H1 (cell line): ENCODE data around the gene OBSL1. TPM values are rescaled to one million over a fixed set of nuclear protein-coding genes. Genes with fewer than 3 reads are reported as not detected.
A peak's percentile ranks its signal among the peaks of the same experiment; 100 is the strongest.

ENCODE experiments used
- CTCF ChIA-PET: fragments of 300-600 bp; sonication (Branson Sonifier 250); formaldehyde crosslinking; loops from one replicate; lab custom pipeline; 2021; ENCODE audit not compliant: partially characterized antibody; lab: Charles Lee
- POLR2A ChIA-PET: fragments of 300-600 bp; sonication (Branson Sonifier 250); formaldehyde crosslinking; loops from one replicate; lab custom pipeline; 2021; ENCODE audit warnings: inconsistent platforms; ENCODE audit not compliant: partially characterized antibody; lab: Charles Lee
- DNase-seq, 2 experiments: peaks; one replicate each; pipeline versions ENCODE4 v3.0.0 to v3.0.0-alpha.2; 2010 to 2022; ENCODE audit warnings: low spot score in 2 of 2, low read depth in 1 of 2, mixed read lengths in 1 of 2
- FAIRE-seq: peaks from 2 replicates; lab custom pipeline; 2011; peaks lifted over from hg19 to GRCh38; lab: Jason Lieb, UNC
- H2AFZ ChIP-seq: 2 replicates; pipeline ENCODE4 v1.8.1; 2012; ENCODE audit warnings: low read length, inconsistent platforms
- H2AK5ac ChIP-seq: 2 replicates; pipeline ENCODE4 v1.6.1; 2013; ENCODE audit warnings: low read depth, low read length
- H2BK120ac ChIP-seq: replicated peaks from 2 replicates; pipeline ENCODE3; 2013; ENCODE audit warnings: low read depth, low read length, inconsistent platforms
- H2BK12ac ChIP-seq: 2 replicates; pipeline ENCODE4 v1.6.1; 2013; ENCODE audit warnings: low read depth, low read length
- H2BK15ac ChIP-seq: 2 replicates; pipeline ENCODE4 v1.6.1; 2013; ENCODE audit warnings: low read length
- H2BK20ac ChIP-seq: 2 replicates; pipeline ENCODE4 v1.6.1; 2013; ENCODE audit warnings: low read length
- H2BK5ac ChIP-seq: 2 replicates; pipeline ENCODE4 v1.6.1; 2013; ENCODE audit warnings: low read depth, low read length
- H3K14ac ChIP-seq: 2 replicates; pipeline ENCODE4 v1.6.1; 2013; ENCODE audit warnings: inconsistent platforms; ENCODE audit not compliant: insufficient read length
- H3K18ac ChIP-seq: 2 replicates; pipeline ENCODE4 v1.6.1; 2013; ENCODE audit warnings: low read length; ENCODE audit errors: extremely low read depth
- H3K23ac ChIP-seq: 2 replicates; pipeline ENCODE4 v1.6.1; 2013; ENCODE audit warnings: inconsistent platforms; ENCODE audit not compliant: insufficient read length
- H3K23me2 ChIP-seq: 2 replicates; pipeline ENCODE4 v1.6.1; 2013; ENCODE audit warnings: low read depth, low read length
- H3K27ac ChIP-seq: 2 replicates; pipeline ENCODE4 v1.6.1; 2011; ENCODE audit warnings: low read depth, low read length, inconsistent platforms
- H3K27me3 ChIP-seq, 4 experiments: replicated peaks in 1 of 4; 1 replicate in 1 of 4; 2 replicates in 3 of 4; pipeline versions ENCODE4 v1.6.1 to v1.8.1; 2011 to 2013; ENCODE audit warnings: low read length in 3 of 4, mild to moderate bottlenecking in 3 of 4, inconsistent platforms in 2 of 4, mixed read lengths in 2 of 4, moderate library complexity in 1 of 4; ENCODE audit not compliant: control insufficient read depth in 3 of 4, insufficient read depth in 3 of 4; ENCODE audit errors: extremely low read depth in 1 of 4
- H3K36me3 ChIP-seq, 4 experiments: 2 replicates each; pipeline versions ENCODE4 v1.6.1 to v1.8.1; 2011 to 2013; ENCODE audit warnings: mild to moderate bottlenecking in 4 of 4, low read length in 3 of 4, moderate library complexity in 2 of 4, control low read depth in 1 of 4, inconsistent platforms in 1 of 4; ENCODE audit not compliant: insufficient read depth in 4 of 4, control insufficient read depth in 2 of 4
- H3K4ac ChIP-seq: replicated peaks from 2 replicates; pipeline ENCODE3; 2013; ENCODE audit warnings: low read length, low read depth, mixed read lengths, inconsistent platforms; ENCODE audit not compliant: insufficient read length
- H3K4me1 ChIP-seq, 4 experiments: replicated peaks in 1 of 4; 1 replicate in 1 of 4; 2 replicates in 3 of 4; pipeline versions ENCODE4 v1.6.1 to v1.8.1; 2011 to 2013; ENCODE audit warnings: low read length in 3 of 4, inconsistent platforms in 2 of 4, mixed read lengths in 1 of 4; ENCODE audit not compliant: insufficient read depth in 4 of 4, control insufficient read depth in 3 of 4
- H3K4me2 ChIP-seq, 2 experiments: 2 replicates each; pipeline versions ENCODE4 v1.6.1 to v1.8.1; 2011 to 2013; ENCODE audit warnings: low read depth in 2 of 2, low read length in 2 of 2, control low read depth in 1 of 2, inconsistent platforms in 1 of 2, mild to moderate bottlenecking in 1 of 2; ENCODE audit not compliant: insufficient read depth in 1 of 2
- H3K4me3 ChIP-seq, 4 experiments: fragments of 200-600, 300-600 bp in 1 of 4; sonication (generic), shearing (Covaris generic), sonication (Bioruptor Twin) in 1 of 4; 2 replicates each; pipeline versions ENCODE4 v1.5.1 to v1.8.1; 2011 to 2016; ENCODE audit warnings: low read length in 4 of 4, low read depth in 3 of 4, control low read depth in 2 of 4, inconsistent platforms in 2 of 4, mild to moderate bottlenecking in 2 of 4, mixed read lengths in 1 of 4, moderate library complexity in 1 of 4; ENCODE audit not compliant: insufficient read depth in 2 of 4; ENCODE audit errors: extremely low read depth in 1 of 4
- H3K56ac ChIP-seq: replicated peaks from 2 replicates; pipeline ENCODE3; 2013; ENCODE audit warnings: low read depth, mild to moderate bottlenecking, mixed read lengths, low read length, inconsistent platforms; ENCODE audit not compliant: insufficient read length
- H3K79me1 ChIP-seq: 2 replicates; pipeline ENCODE4 v1.6.1; 2013; ENCODE audit warnings: low read depth, low read length, control low read depth
- H3K79me2 ChIP-seq, 2 experiments: 2 replicates each; pipeline versions ENCODE4 v1.6.1 to v1.8.1; 2012 to 2013; ENCODE audit warnings: low read length in 2 of 2, mild to moderate bottlenecking in 2 of 2, inconsistent platforms in 1 of 2; ENCODE audit not compliant: insufficient read depth in 2 of 2, control insufficient read depth in 1 of 2
- H3K9ac ChIP-seq, 4 experiments: replicated peaks in 1 of 4; 1 replicate in 1 of 4; 2 replicates in 3 of 4; pipeline versions ENCODE4 v1.6.1 to v1.8.1; 2011 to 2013; ENCODE audit warnings: low read depth in 3 of 4, low read length in 3 of 4, control low read depth in 2 of 4, mild to moderate bottlenecking in 2 of 4, moderate library complexity in 2 of 4, inconsistent platforms in 1 of 4; ENCODE audit errors: extremely low read depth in 1 of 4
- H3K9me3 ChIP-seq, 2 experiments: 2 replicates each; pipeline versions ENCODE4 v1.6.1 to v1.8.1; 2012 to 2013; ENCODE audit warnings: mild to moderate bottlenecking in 2 of 2, moderate library complexity in 2 of 2, control low read depth in 1 of 2, inconsistent platforms in 1 of 2, low read depth in 1 of 2, low read length in 1 of 2, mixed read lengths in 1 of 2; ENCODE audit not compliant: insufficient read depth in 2 of 2
- H4K20me1 ChIP-seq, 2 experiments: replicated peaks in 1 of 2; 2 replicates each; pipeline versions ENCODE3 to v1.8.1; 2011 to 2013; ENCODE audit warnings: inconsistent platforms in 2 of 2, low read length in 2 of 2, mild to moderate bottlenecking in 1 of 2; ENCODE audit not compliant: insufficient read depth in 2 of 2, control insufficient read depth in 1 of 2
- H4K5ac ChIP-seq: 2 replicates; pipeline ENCODE4 v1.6.1; 2013; ENCODE audit warnings: low read length, low read depth, mixed read lengths, inconsistent platforms; ENCODE audit not compliant: insufficient read length
- H4K8ac ChIP-seq: 2 replicates; pipeline ENCODE4 v1.8.0; 2013; ENCODE audit warnings: mild to moderate bottlenecking, moderate library complexity, low read length, inconsistent platforms; ENCODE audit not compliant: insufficient read depth; ENCODE audit errors: extremely low read depth
- H4K91ac ChIP-seq: replicated peaks from 2 replicates; pipeline ENCODE3; 2013; ENCODE audit warnings: low read length, mixed read lengths, inconsistent platforms; ENCODE audit not compliant: insufficient read length
- CHD2 ChIP-seq: IDR thresholded peaks from 2 replicates; pipeline ENCODE4 v1.6.1; 2012; ENCODE audit warnings: low read length, improper control_type of control experiment
- RAD21 ChIP-seq, 2 experiments: IDR thresholded peaks in 1 of 2; conservative IDR thresholded peaks in 1 of 2; 2 replicates each; pipeline ENCODE4 v1.6.1; 2011; ENCODE audit warnings: low read depth in 2 of 2, low read length in 2 of 2, improper control_type of control experiment in 1 of 2, inconsistent platforms in 1 of 2, mild to moderate bottlenecking in 1 of 2, moderate library complexity in 1 of 2
- TAF1 ChIP-seq: IDR thresholded peaks from 2 replicates; pipeline ENCODE4 v1.6.1; 2011; ENCODE audit warnings: mild to moderate bottlenecking, low read depth, low read length
- ZNF274 ChIP-seq: IDR thresholded peaks from 2 replicates; pipeline ENCODE4 v1.7.0; 2012; ENCODE audit warnings: low read length, borderline replicate concordance; ENCODE audit errors: extremely low read depth
- WGBS, 2 experiments: shearing (Covaris generic) in 1 of 2; methylation state at CpG; one replicate each; pipeline versions ENCODE4 v1.1.6 to v1.1.7; 2013 to 2015; ENCODE audit warnings: low lambda C conversion rate in 2 of 2, mixed read lengths in 2 of 2, inconsistent platforms in 1 of 2, low coverage in 1 of 2, missing lambda C conversion rate in 1 of 2; ENCODE audit not compliant: insufficient replicate concordance in 2 of 2, insufficient coverage in 1 of 2, insufficient read length in 1 of 2; ENCODE audit errors: extremely low coverage in 1 of 2, missing lambda C conversion rate in 1 of 2; 5-methylcytosine and 5-hydroxymethylcytosine counted together
- polyA plus RNA-seq, 7 experiments: library from polyadenylated mRNA; depleted of rRNA in 3 of 7; stranded (reverse) in 5 of 7; unstranded in 2 of 7; fragments of >200 nt in 5 of 7; fragments of 200-250 nt in 2 of 7; gene quantifications; 1 replicate in 5 of 7; 2 replicates in 1 of 7; 4 replicates in 1 of 7; pipeline versions ENCODE4 v1.2.1 to v1.2.3, GENCODE V29; 2011 to 2013; ENCODE audit warnings: missing spikeins in 2 of 7, mixed read lengths in 2 of 7
- total RNA-seq: library from RNA; stranded (reverse); fragmentation: NEBNext Ultra II Directional; extraction: Animal tissue kit (Norgen Biotek cat#: 25700); gene quantifications from 2 replicates; pipeline ENCODE4 v1.2.1, GENCODE V29; 2021

Gene OBSL1
- total and polyA plus RNA-seq, 2 of the 8 experiments (the other 6 are each of a cell fraction or from before 2014, with no cell fraction given): 116 to 127 TPM

- no peak overlapping the region for H3K14ac ChIP-seq
- no peak overlapping the region for H2BK15ac ChIP-seq
- peaks cover 0 to 15% (median 2%) of the 10 kb centered on the region in 4 experiments; a peak in 5 of 8 replicates for H3K36me3 ChIP-seq
- H4K5ac ChIP-seq: no peak overlapping the region
- POLR2A ChIA-PET: interaction anchor here (1.0 kb wide), 1 partner anchor 8 kb away, joined by 3 read pairs; no protein-coding TSS in a partner anchor
- no peak overlapping the region for H4K8ac ChIP-seq
- no peak overlapping the region for H3K56ac ChIP-seq
- no peaks in the 10 kb centered on the region for H3K79me2 ChIP-seq
- H3K79me1 ChIP-seq: no peaks in the 10 kb centered on the region
- no peaks in the 10 kb centered on the region for H3K27me3 ChIP-seq
- H4K91ac ChIP-seq: no peak overlapping the region
- DNase-seq (no peak), FAIRE-seq (no peak)
- H3K4me1 ChIP-seq: no peaks in the 10 kb centered on the region; a peak in 1 of 7 replicates
- peaks cover 0 to 2% of the 10 kb centered on the region in 2 experiments for H4K20me1 ChIP-seq
- no peak overlapping the region for H3K4me2 ChIP-seq
- H3K9ac ChIP-seq: no peak overlapping the region
- H2BK5ac ChIP-seq: no peak overlapping the region
- no peak overlapping the region for H3K27ac ChIP-seq
- no peak overlapping the region for H3K4me3 ChIP-seq
- CTCF ChIA-PET: interaction anchor here (0.6 to 7.1 kb wide), 15 partner anchors 10 to 148 kb away, joined by 3 to 54 read pairs (median 3); partner anchors contain the start of genes CHPF and TMEM198
- WGBS, 2 experiments: 91% methylated on average over 6 of the region's 6 CpGs; no CpG with 5 or more reads in 1 of the 2 experiments
- no peaks in the 10 kb centered on the region for H3K23me2 ChIP-seq
- H2AFZ ChIP-seq: no peak overlapping the region
- no peak overlapping the region for H2BK12ac ChIP-seq
- no peak overlapping the region for H3K18ac ChIP-seq
- H2BK20ac ChIP-seq: no peak overlapping the region
- H3K23ac ChIP-seq: no peak overlapping the region
- no peak overlapping the region for H3K4ac ChIP-seq
- no peaks in the 10 kb centered on the region for H3K9me3 ChIP-seq
- TF ChIP-seq ZNF274 (no peak), CHD2 (no peak), TAF1 (no peak), RAD21 (IDR thresholded peaks at IDR 0.05 in 1 of 2, conservative IDR thresholded peaks at IDR 0.05 in 1 of 2; ENCODE audit: low read depth in 2 of 2, low read length in 2 of 2) (0 out of 4 replicates have a peak, but pooled peaks of 1 of the 2 experiments have one; percentile 3)
- no peak overlapping the region for H2BK120ac ChIP-seq
- H2AK5ac ChIP-seq: no peak overlapping the region
These were observed 34.2 kb upstream of the OBSL1 start for GRCh38 chr2:219605607-219605954.
